ENCODE results near the gene STAG2.
"Not testable (repeated sequence)": the region's sequence is repeated elsewhere in the genome, so short reads cannot be mapped to it uniquely, and the experiment has no call there.

STAG2 gene

GRCh38 chrX:123961268-123962005 is at the start of gene STAG2:
Gene STAG2, plus strand, starts transcription at chrX:123961706. Its CDS starts 60,922 bp downstream, at chrX:124022628.
- DNase-seq = no peak

DNA sequence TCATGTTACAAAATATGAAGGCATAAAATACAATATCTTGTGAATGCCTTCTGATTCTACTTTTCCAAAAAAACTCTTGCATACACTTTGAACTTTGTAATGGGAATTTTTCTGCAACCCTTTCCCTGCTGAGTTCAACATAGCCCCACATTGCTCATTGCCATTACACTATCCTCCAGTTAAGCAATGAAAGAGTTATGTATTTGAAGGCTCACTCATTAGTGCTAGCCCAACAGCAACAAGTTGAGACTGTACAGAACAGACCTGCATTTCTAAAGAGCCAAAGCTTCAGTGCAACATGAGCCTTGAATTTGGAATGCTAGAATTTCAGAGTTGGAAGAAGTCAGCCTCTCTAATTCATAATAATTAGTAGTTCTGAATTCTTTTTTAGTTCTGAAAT is 44.4 kb upstream of the STAG2 start:
- no peak for DNase-seq

GRCh38 chrX:123918106-123918721 is 43.3 kb upstream of the STAG2 start:
- no peak for DNase-seq

GRCh38 chrX:123920105-123920785 is 41.3 kb upstream of the STAG2 start:
- peak; percentile 30 for DNase-seq

DNA sequence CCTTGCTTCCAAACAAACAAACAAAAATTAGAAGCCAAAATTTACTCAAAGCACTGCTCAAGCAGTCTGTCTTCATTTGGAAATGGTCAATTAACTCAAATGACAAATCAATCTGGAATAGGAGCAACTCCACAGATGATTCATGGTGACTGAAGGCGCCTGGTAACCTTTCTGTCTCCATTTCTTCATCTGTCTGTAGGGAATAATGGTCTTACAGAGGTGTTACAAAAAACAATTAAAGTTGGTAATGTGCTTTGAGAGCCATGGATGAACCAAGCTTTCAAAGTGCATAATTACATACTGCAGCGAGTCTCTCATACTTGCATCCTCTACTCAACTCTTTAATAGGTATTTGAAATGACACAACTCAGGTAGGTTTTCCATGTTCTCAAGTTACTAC is 38.3 kb upstream of the STAG2 start:
- DNase-seq = no peak

DNA sequence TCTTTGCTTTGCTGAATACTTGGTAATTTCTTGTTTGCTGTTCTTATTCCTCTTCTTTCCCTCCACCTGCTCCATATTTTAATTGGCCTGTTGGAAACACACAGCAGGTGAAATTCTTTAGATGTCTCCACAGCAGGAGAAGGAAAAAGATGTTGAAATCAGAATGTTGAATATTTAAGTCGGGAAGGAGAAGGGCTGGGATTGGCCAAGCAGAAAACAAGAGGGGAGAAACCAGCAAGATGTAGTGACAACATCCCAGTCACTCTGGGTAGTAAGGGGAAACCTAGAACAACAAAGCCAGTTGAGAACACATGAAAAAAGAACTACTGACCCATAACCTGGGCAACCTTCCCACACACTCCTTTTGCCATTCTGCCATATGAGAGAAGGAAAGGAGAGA is 37.3 kb upstream of the STAG2 start:
- DNase-seq = no peak

- DNase-seq = no peak
Observed at GRCh38 chrX:123927845-123928244, 33.7 kb upstream of the STAG2 start.

GRCh38 chrX:123932055-123932454 is 29.5 kb upstream of the STAG2 start:
- not testable (repeated sequence) for DNase-seq

GRCh38 chrX:123943074-123943473 is 18.4 kb upstream of the STAG2 start:
- no peak for DNase-seq

DNA sequence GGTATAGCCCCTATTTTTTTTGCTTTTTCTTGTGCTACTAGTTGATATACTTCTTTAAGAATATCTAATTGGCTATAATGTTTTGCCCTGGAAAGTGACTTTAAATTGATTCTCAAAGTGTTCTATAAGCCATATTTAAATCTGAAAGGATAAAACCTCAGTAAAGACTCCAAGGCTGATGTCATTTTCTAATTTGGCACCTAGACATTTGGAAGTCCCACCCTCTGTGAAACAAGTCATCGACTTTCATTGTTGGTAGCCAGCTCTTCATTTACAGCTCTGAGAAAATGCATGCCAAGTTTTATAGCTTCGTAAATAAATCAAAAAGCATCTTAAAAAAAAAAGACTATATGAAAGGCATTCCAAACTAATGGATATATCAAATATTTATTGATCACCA is 18.0 kb upstream of the STAG2 start:
- DNase-seq = no peak

DNA sequence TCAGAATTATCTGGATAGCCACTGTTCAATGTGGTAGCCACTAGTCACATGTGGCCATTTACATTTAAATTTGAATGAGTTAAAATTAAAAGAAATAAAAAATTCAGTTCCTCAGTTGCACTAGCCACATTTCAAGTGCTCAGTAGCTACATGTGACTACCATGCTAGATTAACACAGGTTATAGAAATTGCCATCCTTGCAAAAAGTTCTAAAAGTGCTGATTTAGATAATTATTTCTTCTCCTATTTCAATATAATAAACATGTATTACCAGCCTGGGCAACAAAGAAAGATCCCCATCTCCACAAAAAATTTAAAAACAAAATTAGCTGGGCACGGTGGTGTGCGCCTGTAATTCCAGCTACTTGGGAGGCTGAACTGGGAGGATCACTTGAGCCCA is 11.7 kb upstream of the STAG2 start:
- no peak for DNase-seq

- no peak for DNase-seq
Observed at GRCh38 chrX:123959281-123960063, 2.0 kb upstream of the STAG2 start.

- DNase-seq = no peak
Observed at GRCh38 chrX:123960956-123961267, 594 bp upstream of the STAG2 start.

GRCh38 chrX:123962006-123962467 is 531 bp downstream of the STAG2 start:
- DNase-seq = no peak

DNA sequence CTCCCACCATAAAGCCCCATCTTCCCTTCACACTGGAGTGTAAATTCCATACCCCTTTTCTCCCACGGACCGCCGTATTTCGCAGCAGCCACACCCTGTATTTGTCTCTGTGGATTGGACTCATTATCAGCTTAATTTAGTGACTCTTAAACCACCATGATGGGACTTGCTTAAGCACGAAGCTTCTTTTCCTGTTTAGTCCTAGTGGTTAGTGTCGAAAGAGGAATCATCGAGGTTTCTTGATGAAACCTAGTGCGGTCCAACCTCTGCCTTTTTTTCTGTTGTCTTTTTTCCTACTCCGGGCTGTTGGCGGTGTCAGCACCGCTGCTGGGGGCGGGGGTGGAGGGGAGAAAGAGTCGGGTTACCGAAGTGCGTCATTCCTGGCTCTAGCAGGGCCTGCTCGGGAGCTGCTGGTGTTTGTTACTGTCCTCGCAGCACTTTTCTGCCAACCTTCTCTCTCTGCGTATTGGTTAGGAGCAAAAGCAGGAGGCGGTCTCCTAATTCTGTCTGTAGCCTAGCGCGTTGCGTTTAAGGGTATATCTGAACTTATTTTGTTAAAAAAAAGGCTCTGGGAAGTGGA is 1.4 kb downstream of the STAG2 start:
- DNase-seq = no peak

DNA sequence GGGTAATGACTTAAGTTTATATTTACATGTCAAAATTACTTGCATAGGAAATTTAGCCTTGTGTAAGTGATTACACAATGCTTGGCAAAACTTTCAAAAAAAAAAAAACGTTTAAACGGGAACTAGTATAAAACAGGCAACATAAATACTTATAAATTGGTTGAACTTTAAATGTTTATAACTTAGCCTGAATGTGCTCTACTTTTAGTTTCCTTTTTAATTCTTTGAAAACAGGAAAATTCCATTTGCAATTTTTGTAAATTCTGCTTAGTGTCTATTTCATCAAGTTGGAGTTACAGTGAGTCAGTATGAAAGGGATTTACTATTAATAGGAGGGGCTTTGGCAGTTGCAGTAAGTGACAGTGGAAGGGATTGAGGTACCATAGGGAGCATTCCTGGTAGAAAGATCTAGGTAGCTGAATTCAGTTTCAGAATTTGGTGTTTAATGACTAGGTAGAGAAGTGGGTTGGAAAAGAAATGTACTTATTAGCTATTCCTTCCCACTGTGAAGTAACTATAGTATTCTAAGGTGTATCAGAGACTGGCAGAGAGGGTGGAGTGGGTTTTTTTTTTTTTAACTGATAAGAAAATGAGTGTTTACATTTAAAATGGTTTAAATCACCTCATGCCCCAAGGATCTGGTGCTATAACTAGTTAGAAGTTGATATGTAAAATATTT is 2.8 kb downstream of the STAG2 start:
- DNase-seq = no peak

- DNase-seq = no peak
Observed at GRCh38 chrX:123965712-123966111, 4.2 kb downstream of the STAG2 start.

- DNase-seq = no peak
Observed at GRCh38 chrX:123967497-123967896, 6.0 kb downstream of the STAG2 start.

DNA sequence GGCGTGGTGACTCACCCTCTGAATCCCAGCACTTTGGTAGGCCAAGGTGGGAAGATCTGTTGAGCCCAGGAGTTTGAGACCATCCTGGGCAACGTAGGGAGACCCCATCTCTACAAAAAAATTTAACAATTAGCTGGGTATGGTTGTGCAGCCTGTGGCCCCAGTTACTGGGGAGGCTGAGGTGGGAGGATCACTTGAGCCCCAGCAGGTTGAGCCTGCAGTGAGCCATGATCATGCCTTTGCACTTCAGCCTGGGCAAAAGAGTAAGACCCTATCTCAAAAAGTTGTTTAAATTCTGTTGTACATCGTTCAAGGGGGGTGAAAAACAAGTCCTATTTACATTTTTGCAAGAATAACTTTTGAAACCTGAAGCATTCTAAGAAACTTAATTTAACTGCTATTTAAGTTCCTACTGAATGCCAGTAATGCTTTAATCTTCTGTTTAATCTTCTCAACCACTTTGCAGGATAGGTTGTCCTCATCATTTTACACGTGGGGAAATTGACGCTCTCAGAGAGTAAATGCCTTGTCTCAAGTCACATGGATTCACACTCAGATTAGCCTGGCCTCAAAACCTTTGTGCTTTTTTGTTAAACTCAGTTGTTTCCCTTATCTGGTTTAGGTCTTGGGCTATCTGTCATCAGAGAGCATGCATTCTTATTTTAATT is 7.0 kb downstream of the STAG2 start:
- no peak for DNase-seq

DNA sequence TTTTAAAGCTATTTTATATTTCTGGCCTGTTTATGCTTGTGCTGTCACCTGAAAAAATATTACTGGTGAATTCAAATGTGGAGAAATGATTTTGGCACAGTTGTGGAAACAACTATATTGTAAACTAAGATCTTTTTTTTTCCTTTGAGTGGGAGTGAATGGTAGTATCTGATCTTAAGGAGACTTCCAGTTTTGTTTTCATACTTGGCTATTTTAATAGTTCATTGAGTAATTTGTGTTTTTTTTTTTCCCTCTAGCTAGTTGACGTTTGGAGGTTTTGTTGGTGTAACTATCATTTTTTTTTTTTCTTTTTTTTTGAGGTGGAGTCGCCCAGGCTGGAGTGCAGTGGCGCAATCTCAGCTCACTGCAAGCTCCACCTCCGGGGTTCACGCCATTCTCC is 10.5 kb downstream of the STAG2 start:
- no peak for DNase-seq

GRCh38 chrX:123973921-123974320 is 12.4 kb downstream of the STAG2 start:
- no peak for DNase-seq

GRCh38 chrX:123975180-123975579 is 13.7 kb downstream of the STAG2 start:
- DNase-seq = no peak
